ENCODE results near the gene LIMCH1. TPM values are rescaled to one million over a fixed set of nuclear protein-coding genes. Genes with fewer than 3 reads are reported as not detected.

The LIMCH1 gene
- total RNA-seq, 2 donors from 2014 or later: 3.1 to 5.8 TPM

GRCh38 chr4:41599192-41599786 lies 61.3 kb downstream of the LIMCH1 start:
- H3K36me3 Mint-ChIP-seq (ENCODE audit: low read depth): no peaks in the 10 kb centered on the region
- H3K4me3 Mint-ChIP-seq: no peak overlapping the region
- TF ChIP-seq CTCF (conservative IDR thresholded peaks at IDR 0.05): no peak
- H3K9me3 Mint-ChIP-seq: no peaks in the 10 kb centered on the region
- peaks cover 9% of the 10 kb centered on the region for H3K4me1 Mint-ChIP-seq
- Histone ChIP-seq H3K27ac (ENCODE audit: low read depth, low read length) (no peak overlapping the region), H3K4me3 (ENCODE audit: low read length) (no peak overlapping the region), H3K4me1 (ENCODE audit: control insufficient read depth, insufficient read depth, low read length) (no peaks in the 10 kb centered on the region), H3K27me3 (ENCODE audit: control insufficient read depth, insufficient read depth, low read length, poor library complexity, severe bottlenecking) (no peaks in the 10 kb centered on the region), H3K9ac (ENCODE audit: extremely low read depth, low read length, poor library complexity, severe bottlenecking) (no peak overlapping the region), H3K9me3 (ENCODE audit: control insufficient read depth, low read length) (no peaks in the 10 kb centered on the region), H3K36me3 (ENCODE audit: control insufficient read depth, insufficient read depth, low read length) (no peaks in the 10 kb centered on the region)
- no peak for DNase-seq
- no peak overlapping the region for H3K27ac Mint-ChIP-seq
- H3K27me3 Mint-ChIP-seq (ENCODE audit: insufficient read depth): peaks cover 6% of the 10 kb centered on the region

GRCh38 chr4:41600243-41600912 lies 62.4 kb downstream of the LIMCH1 start:
- Mint-ChIP-seq H3K27ac (no peak overlapping the region), H3K27me3 (ENCODE audit: insufficient read depth) (peaks cover 6% of the 10 kb centered on the region), H3K9me3 (no peaks in the 10 kb centered on the region), H3K36me3 (ENCODE audit: low read depth) (no peaks in the 10 kb centered on the region), H3K4me1 (peaks cover 9% of the 10 kb centered on the region), H3K4me3 (no peak overlapping the region)
- Histone ChIP-seq H3K9ac (ENCODE audit: extremely low read depth, low read length, poor library complexity, severe bottlenecking) (no peak overlapping the region), H3K36me3 (ENCODE audit: control insufficient read depth, insufficient read depth, low read length) (no peaks in the 10 kb centered on the region), H3K9me3 (ENCODE audit: control insufficient read depth, low read length) (no peaks in the 10 kb centered on the region), H3K4me3 (ENCODE audit: low read length) (no peak overlapping the region), H3K27me3 (ENCODE audit: control insufficient read depth, insufficient read depth, low read length, poor library complexity, severe bottlenecking) (no peaks in the 10 kb centered on the region), H3K27ac (ENCODE audit: low read depth, low read length) (no peak overlapping the region), H3K4me1 (ENCODE audit: control insufficient read depth, insufficient read depth, low read length) (peaks cover under 1% of the 10 kb centered on the region)
- no peak for TF ChIP-seq CTCF (conservative IDR thresholded peaks at IDR 0.05)
- 82 to 91% methylated on average over 4 to 6 of the region's 6 CpGs for WGBS, 2 experiments (ENCODE audit: insufficient coverage in 1 of 2, insufficient read length in 1 of 2)
- no peak for DNase-seq

DNA sequence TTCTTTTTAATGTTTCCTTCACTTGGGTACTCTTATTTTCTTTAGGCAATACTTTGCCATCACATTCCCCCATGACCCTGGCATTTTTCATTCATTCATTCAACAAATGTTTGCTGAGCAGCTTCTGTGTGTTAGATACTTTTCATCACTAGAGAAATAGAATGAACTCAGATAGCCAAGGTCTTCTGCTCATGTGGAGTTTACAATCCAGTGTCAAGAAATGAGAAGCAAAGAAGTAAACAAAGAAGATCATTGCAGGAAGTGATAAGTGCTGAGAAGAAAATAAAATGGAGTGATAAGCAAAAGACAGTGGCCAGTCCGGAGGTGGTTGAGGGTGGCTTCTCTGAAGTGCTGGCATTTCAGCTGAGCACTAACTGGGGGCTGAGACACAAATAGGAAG lies 63.1 kb downstream of the LIMCH1 start:
- H3K9me3 Mint-ChIP-seq: no peaks in the 10 kb centered on the region
- no peaks in the 10 kb centered on the region for H3K36me3 Mint-ChIP-seq (ENCODE audit: low read depth)
- no peak overlapping the region for H3K4me3 ChIP-seq (ENCODE audit: low read length)
- no peak for TF ChIP-seq CTCF (conservative IDR thresholded peaks at IDR 0.05)
- H3K4me1 Mint-ChIP-seq: peaks cover 9% of the 10 kb centered on the region
- no peaks in the 10 kb centered on the region for H3K27me3 ChIP-seq (ENCODE audit: control insufficient read depth, insufficient read depth, low read length, poor library complexity, severe bottlenecking)
- no peak overlapping the region for H3K4me3 Mint-ChIP-seq
- H3K27ac ChIP-seq (ENCODE audit: low read depth, low read length): no peak overlapping the region
- no peaks in the 10 kb centered on the region for H3K36me3 ChIP-seq (ENCODE audit: control insufficient read depth, insufficient read depth, low read length)
- DNase-seq: no peak
- peaks cover 4% of the 10 kb centered on the region for H3K4me1 ChIP-seq (ENCODE audit: control insufficient read depth, insufficient read depth, low read length)
- no peak overlapping the region for H3K27ac Mint-ChIP-seq
- H3K9me3 ChIP-seq (ENCODE audit: control insufficient read depth, low read length): no peaks in the 10 kb centered on the region
- no peak overlapping the region for H3K9ac ChIP-seq (ENCODE audit: extremely low read depth, low read length, poor library complexity, severe bottlenecking)
- H3K27me3 Mint-ChIP-seq (ENCODE audit: insufficient read depth): peaks cover 6% of the 10 kb centered on the region
- WGBS, 2 experiments (ENCODE audit: insufficient coverage in 1 of 2, insufficient read length in 1 of 2): 88% methylated on average over 1 of the region's 1 CpG
